ENCODE data around the gene SLC6A2.
"Not testable (repeated sequence)": the region's sequence is repeated elsewhere in the genome, so short reads cannot be mapped to it uniquely, and the experiment has no call there.

Gene SLC6A2

GRCh38 chr16:55747785-55748184, 92.0 kb downstream of the SLC6A2 start:
- TF ChIP-seq POU6F1 (CRISPR knock-in tag; IDR thresholded peaks at IDR 0.05; ENCODE audit: borderline replicate concordance, low read depth) (no peak), ISL1 (CRISPR knock-in tag; IDR thresholded peaks at IDR 0.05) (no peak), GLIS3 (CRISPR knock-in tag; IDR thresholded peaks at IDR 0.05) (no peak), ZFP30 (CRISPR knock-in tag; IDR thresholded peaks at IDR 0.05) (no peak), SNAI2 (CRISPR knock-in tag; IDR thresholded peaks at IDR 0.05) (no peak), TCF4 (CRISPR knock-in tag; IDR thresholded peaks at IDR 0.05; ENCODE audit: borderline replicate concordance) (no peak), TOX (CRISPR knock-in tag; IDR thresholded peaks at IDR 0.05; ENCODE audit: borderline replicate concordance) (no peak), ZNF8 (CRISPR knock-in tag; IDR thresholded peaks at IDR 0.05) (no peak), ZNF70 (CRISPR knock-in tag; IDR thresholded peaks at IDR 0.05) (no peak), ZNF565 (CRISPR knock-in tag; conservative IDR thresholded peaks at IDR 0.05; ENCODE audit: low read depth) (no peak), PPARA (CRISPR knock-in tag; IDR thresholded peaks at IDR 0.05; ENCODE audit: borderline replicate concordance) (no peak), ESRRG (CRISPR knock-in tag; IDR thresholded peaks at IDR 0.05) (no peak), ZFP3 (CRISPR knock-in tag; IDR thresholded peaks at IDR 0.05) (no peak), ZC3H10 (CRISPR knock-in tag; IDR thresholded peaks at IDR 0.05) (no peak), OSR1 (CRISPR knock-in tag; IDR thresholded peaks at IDR 0.05) (no peak), RARB (CRISPR knock-in tag; IDR thresholded peaks at IDR 0.05) (no peak)
- TF ChIP-seq, protein P1, sequence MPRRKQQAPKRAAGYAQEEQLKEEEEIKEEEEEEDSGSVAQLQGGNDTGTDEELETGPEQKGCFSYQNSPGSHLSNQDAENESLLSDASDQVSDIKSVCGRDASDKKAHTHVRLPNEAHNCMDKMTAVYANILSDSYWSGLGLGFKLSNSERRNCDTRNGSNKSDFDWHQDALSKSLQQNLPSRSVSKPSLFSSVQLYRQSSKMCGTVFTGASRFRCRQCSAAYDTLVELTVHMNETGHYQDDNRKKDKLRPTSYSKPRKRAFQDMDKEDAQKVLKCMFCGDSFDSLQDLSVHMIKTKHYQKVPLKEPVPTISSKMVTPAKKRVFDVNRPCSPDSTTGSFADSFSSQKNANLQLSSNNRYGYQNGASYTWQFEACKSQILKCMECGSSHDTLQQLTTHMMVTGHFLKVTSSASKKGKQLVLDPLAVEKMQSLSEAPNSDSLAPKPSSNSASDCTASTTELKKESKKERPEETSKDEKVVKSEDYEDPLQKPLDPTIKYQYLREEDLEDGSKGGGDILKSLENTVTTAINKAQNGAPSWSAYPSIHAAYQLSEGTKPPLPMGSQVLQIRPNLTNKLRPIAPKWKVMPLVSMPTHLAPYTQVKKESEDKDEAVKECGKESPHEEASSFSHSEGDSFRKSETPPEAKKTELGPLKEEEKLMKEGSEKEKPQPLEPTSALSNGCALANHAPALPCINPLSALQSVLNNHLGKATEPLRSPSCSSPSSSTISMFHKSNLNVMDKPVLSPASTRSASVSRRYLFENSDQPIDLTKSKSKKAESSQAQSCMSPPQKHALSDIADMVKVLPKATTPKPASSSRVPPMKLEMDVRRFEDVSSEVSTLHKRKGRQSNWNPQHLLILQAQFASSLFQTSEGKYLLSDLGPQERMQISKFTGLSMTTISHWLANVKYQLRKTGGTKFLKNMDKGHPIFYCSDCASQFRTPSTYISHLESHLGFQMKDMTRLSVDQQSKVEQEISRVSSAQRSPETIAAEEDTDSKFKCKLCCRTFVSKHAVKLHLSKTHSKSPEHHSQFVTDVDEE (CRISPR knock-in tag; IDR thresholded peaks at IDR 0.05), result no peak
- TF ChIP-seq, protein P2, sequence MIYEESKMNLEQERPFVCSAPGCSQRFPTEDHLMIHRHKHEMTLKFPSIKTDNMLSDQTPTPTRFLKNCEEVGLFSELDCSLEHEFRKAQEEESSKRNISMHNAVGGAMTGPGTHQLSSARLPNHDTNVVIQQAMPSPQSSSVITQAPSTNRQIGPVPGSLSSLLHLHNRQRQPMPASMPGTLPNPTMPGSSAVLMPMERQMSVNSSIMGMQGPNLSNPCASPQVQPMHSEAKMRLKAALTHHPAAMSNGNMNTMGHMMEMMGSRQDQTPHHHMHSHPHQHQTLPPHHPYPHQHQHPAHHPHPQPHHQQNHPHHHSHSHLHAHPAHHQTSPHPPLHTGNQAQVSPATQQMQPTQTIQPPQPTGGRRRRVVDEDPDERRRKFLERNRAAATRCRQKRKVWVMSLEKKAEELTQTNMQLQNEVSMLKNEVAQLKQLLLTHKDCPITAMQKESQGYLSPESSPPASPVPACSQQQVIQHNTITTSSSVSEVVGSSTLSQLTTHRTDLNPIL (CRISPR knock-in tag; IDR thresholded peaks at IDR 0.05; ENCODE audit: low read depth), result no peak
- ATAC-seq, result no peak

DNA sequence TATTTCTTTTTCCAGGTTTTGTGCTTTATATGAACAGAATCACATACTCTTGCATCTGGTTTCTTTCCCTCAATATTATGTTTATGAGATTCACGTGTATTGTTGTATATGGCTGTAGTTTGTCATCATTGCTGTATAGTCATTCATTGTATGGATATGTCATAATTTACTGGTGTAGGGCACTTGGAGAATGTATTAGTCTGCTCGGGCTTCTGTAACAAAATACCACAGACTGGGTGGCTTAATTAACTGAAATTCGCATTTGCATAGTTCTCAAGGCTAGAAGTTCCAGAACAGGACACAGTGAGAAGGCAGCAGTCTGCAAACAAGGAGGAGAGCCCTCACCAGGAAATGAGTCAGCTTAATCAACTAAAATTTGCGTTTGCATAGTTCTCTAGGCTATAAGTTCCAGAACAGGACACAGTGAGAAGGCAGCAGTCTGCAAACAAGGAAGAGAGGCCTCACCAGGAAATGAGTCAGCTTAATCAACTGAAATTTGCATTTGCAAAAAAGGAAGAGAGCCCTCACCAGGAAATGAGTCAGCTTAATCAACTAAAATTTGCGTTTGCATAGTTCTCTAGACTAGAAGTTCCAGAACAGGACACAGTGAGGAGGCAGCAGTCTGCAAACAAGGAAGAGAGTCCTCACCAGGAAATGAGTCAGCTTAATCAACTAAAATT, 96.8 kb downstream of the SLC6A2 start:
- ATAC-seq, result not testable (repeated sequence)

- not testable (repeated sequence) for ATAC-seq
Measured at GRCh38 chr16:55753145-55753631, 97.4 kb downstream of the SLC6A2 start.

Data from SK-N-SH treated with all-trans-retinoic acid at 6 μM for 48 hours (cell line).